ENCODE results near the gene SERINC4.
"Not testable (repeated sequence)": the region's sequence is repeated elsewhere in the genome, so short reads cannot be mapped to it uniquely, and the experiment has no call there.

Gene SERINC4

GRCh38 chr15:43749690-43750345 is 50.2 kb downstream of the SERINC4 start:
- H3K27ac ChIP-seq = no peak overlapping the region
- no peaks in the 10 kb centered on the region for H3K27me3 ChIP-seq (ENCODE audit: insufficient read depth, low read depth, severe bottlenecking)
- TF ChIP-seq CTCF (IDR thresholded peaks at IDR 0.05; ENCODE audit: low read depth, low read length) = no peak
- H3K36me3 ChIP-seq = peaks cover 49% of the 10 kb centered on the region
- DNase-seq = no peak
- H3K4me3 ChIP-seq (ENCODE audit: low read depth, low read length) = no peak overlapping the region
- H3K9me3 ChIP-seq (ENCODE audit: severe bottlenecking) = no peaks in the 10 kb centered on the region

- TF ChIP-seq CTCF (IDR thresholded peaks at IDR 0.05; ENCODE audit: low read depth, low read length) = no peak
- H3K27me3 ChIP-seq (ENCODE audit: insufficient read depth, low read depth, severe bottlenecking) = no peaks in the 10 kb centered on the region
- H3K27ac ChIP-seq = no peak overlapping the region
- H3K4me3 ChIP-seq (ENCODE audit: low read depth, low read length) = no peak overlapping the region
- DNase-seq = no peak
- H3K9me3 ChIP-seq (ENCODE audit: severe bottlenecking) = no peaks in the 10 kb centered on the region
- H3K36me3 ChIP-seq = peaks cover 37% of the 10 kb centered on the region
Observed at GRCh38 chr15:43748376-43748775, 51.6 kb downstream of the SERINC4 start.

- Histone ChIP-seq H3K4me3 (ENCODE audit: low read depth, low read length) (peak overlapping the region; percentile 90), H3K36me3 (peaks cover 23% of the 10 kb centered on the region), H3K27ac (peak overlapping the region; percentile 92)
- peak; percentile 16 for DNase-seq
- H3K9me3 ChIP-seq (ENCODE audit: severe bottlenecking); H3K27me3 ChIP-seq (ENCODE audit: insufficient read depth, low read depth, severe bottlenecking): not testable (repeated sequence)
Observed at GRCh38 chr15:43746903-43747309, 53.1 kb downstream of the SERINC4 start.

- H3K4me3 ChIP-seq (ENCODE audit: low read depth, low read length) = peak within 1 kb of the TSS; percentile 90
- H3K36me3 ChIP-seq = peaks cover 22% of the 10 kb centered on the region
- H3K27me3 ChIP-seq (ENCODE audit: insufficient read depth, low read depth, severe bottlenecking); H3K9me3 ChIP-seq (ENCODE audit: severe bottlenecking): not testable (repeated sequence)
- 0 out of 2 replicates have a peak, but pooled peaks have one; percentile 15 for TF ChIP-seq CTCF (IDR thresholded peaks at IDR 0.05; ENCODE audit: low read depth, low read length)
- peak; percentile 94 for DNase-seq
- H3K27ac ChIP-seq = peak within 1 kb of the TSS; percentile 92
Observed at GRCh38 chr15:43746245-43746902, 53.6 kb downstream of the SERINC4 start, which contains the start of gene PDIA3. Gene PDIA3 (plus strand): TSS chr15:43746438. CDS start chr15:43746540, 102 bp downstream.

All from WERI-Rb-1 (cell line).